PC-3 (cell line): Measurements from ENCODE around the gene ADRM1. TPM values are rescaled to one million over a fixed set of nuclear protein-coding genes. Genes with fewer than 3 reads are reported as not detected.

Source experiments
- ATAC-seq: fragments of 200-7000 bp; cut with Tn5 transposase; 2 replicates; pipeline ENCODE4 v1.9.1; 2020; ENCODE audit warnings: mild to moderate bottlenecking, moderate library complexity
- BruUV-seq: library from RNA; stranded (reverse); fragments of 400-500 nt; replicated peaks from 2 replicates; lab custom pipeline; 2021; lab: Mats Ljungman, UMichigan
- CTCF ChIA-PET: fragments of 300-600 bp; sonication (Branson Sonifier 250); formaldehyde crosslinking; loops from one replicate; lab custom pipeline; 2022; ENCODE audit warnings: antibody characterized with exemption; lab: Charles Lee
- POLR2A ChIA-PET: fragments of 300-600 bp; sonication (Branson Sonifier 250); formaldehyde crosslinking; loops from one replicate; lab custom pipeline; 2022; ENCODE audit warnings: antibody characterized with exemption; ENCODE audit not compliant: unreplicated experiment; lab: Charles Lee
- DNase-seq: peaks from one replicate; pipeline ENCODE4 v3.0.0-alpha.2; 2015
- H2AFZ ChIP-seq: fragments of 300-600 bp; sonication (generic); 2 replicates; pipeline ENCODE4 v1.6.0; 2016; ENCODE audit warnings: antibody characterized with exemption, low read length
- H3F3A ChIP-seq: fragments of 300-600 bp; sonication (generic); one replicate; pipeline ENCODE4 v1.6.0; 2017; ENCODE audit warnings: antibody characterized with exemption, low read length, control low read depth, mild to moderate bottlenecking; ENCODE audit not compliant: unreplicated experiment
- H3K27ac ChIP-seq: fragments of 300-600 bp; sonication (generic); 2 replicates; pipeline ENCODE4 v1.5.1; 2016; ENCODE audit warnings: mild to moderate bottlenecking, low read length
- H3K27me3 ChIP-seq: fragments of 300-600 bp; sonication (generic); 2 replicates; pipeline ENCODE4 v1.6.1; 2016; ENCODE audit warnings: low read length, mixed read lengths
- H3K36me3 ChIP-seq: fragments of 300-600 bp; sonication (generic); 2 replicates; pipeline ENCODE4 v1.6.1; 2016; ENCODE audit warnings: low read depth, mixed run types, low read length, mixed read lengths
- H3K4me1 ChIP-seq: fragments of 300-600 bp; sonication (generic); 2 replicates; pipeline ENCODE4 v1.5.1; 2016; ENCODE audit warnings: low read length; ENCODE audit not compliant: insufficient read depth
- H3K4me2 ChIP-seq: fragments of 300-600 bp; sonication (generic); 2 replicates; pipeline ENCODE4 v1.6.0; 2016; ENCODE audit warnings: low read length
- H3K4me3 ChIP-seq: fragments of 300-600 bp; sonication (generic); 2 replicates; pipeline ENCODE4 v1.5.1; 2016; ENCODE audit warnings: mild to moderate bottlenecking, low read length, mixed read lengths
- H3K79me2 ChIP-seq: fragments of 300-600 bp; sonication (generic); 2 replicates; pipeline ENCODE4 v1.6.1; 2017; ENCODE audit warnings: low read length, mixed read lengths
- H3K9ac ChIP-seq: fragments of 300-600 bp; sonication (generic); 2 replicates; pipeline ENCODE4 v1.6.0; 2016; ENCODE audit warnings: mild to moderate bottlenecking, low read length
- H3K9me2 ChIP-seq: fragments of 300-600 bp; sonication (generic); replicated peaks from 2 replicates; pipeline ENCODE4 v1.6.1; 2016; ENCODE audit warnings: mixed run types, low read length, mixed read lengths
- H3K9me3 ChIP-seq: fragments of 300-600 bp; sonication (generic); 2 replicates; pipeline ENCODE4 v1.6.1; 2016; ENCODE audit warnings: low read length, mixed read lengths
- H4K20me1 ChIP-seq: fragments of 300-600 bp; sonication (generic); 2 replicates; pipeline ENCODE4 v1.6.1; 2016; ENCODE audit warnings: low read length, mixed read lengths
- EZH2 ChIP-seq: fragments of 300-600 bp; sonication (generic); IDR thresholded peaks from one replicate; pipeline ENCODE4 v1.6.1; 2017; ENCODE audit warnings: antibody characterized with exemption, mild to moderate bottlenecking, low read length; ENCODE audit not compliant: unreplicated experiment
- EZH2phosphoT487 ChIP-seq: fragments of 300-600 bp; sonication (generic); IDR thresholded peaks from 2 replicates; pipeline ENCODE4 v1.6.1; 2018; ENCODE audit warnings: mild to moderate bottlenecking, antibody characterized with exemption, low read length, borderline replicate concordance
- intact Hi-C: fragments of 100-400 bp; cut with micrococcal nuclease; formaldehyde crosslinking; loops from 2 replicates; pipeline ENCODE4 v1.9.0; 2023
- total RNA-seq: library from RNA; depleted of rRNA; stranded (reverse); fragments of >200 nt; gene quantifications from 2 replicates; pipeline ENCODE4 v1.2.3, GENCODE V29; 2014
- TF ChIP-seq, protein P1 (sequence below): fragments of 300-600 bp; sonication (generic); conservative IDR thresholded peaks from 2 replicates; pipeline ENCODE4 v1.5.1; 2017; ENCODE audit warnings: antibody characterized with exemption, low read depth, mild to moderate bottlenecking, low read length

The ADRM1 gene
- total RNA-seq, 1 experiment from 2014 or later: 374 TPM

DNA sequence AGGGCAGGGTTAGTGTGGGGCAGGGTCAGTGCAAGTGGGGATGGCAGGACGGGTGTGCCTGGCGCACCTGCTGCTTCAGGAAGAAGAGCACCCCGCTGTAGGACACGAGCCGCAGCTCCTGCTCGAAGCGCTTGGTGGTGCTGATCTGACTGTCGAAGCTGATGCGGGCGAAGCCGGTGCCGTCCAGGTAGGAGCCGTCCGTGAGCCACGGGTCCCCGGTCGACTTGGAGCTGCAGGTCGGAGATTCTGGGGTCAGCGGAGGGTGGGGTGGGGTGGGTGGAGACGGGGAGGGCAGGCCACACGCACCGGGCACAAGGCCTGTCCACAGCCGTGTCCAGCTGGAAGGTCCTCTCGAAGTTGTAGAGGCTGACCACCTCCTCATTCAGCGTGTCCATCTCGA, 10.2 kb downstream of the ADRM1 start:
- H4K20me1 ChIP-seq: peaks cover 7% of the 10 kb centered on the region
- intact Hi-C loops: no loop called here
- no peaks in the 10 kb centered on the region for H3K9me3 ChIP-seq
- no TSS peak for BruUV-seq
- H3K36me3 ChIP-seq: peaks cover 66% of the 10 kb centered on the region
- ChIA-PET POLR2A (no interaction called here), CTCF (no interaction called here)
- TF ChIP-seq EZH2: no peak
- TF ChIP-seq, protein P1, sequence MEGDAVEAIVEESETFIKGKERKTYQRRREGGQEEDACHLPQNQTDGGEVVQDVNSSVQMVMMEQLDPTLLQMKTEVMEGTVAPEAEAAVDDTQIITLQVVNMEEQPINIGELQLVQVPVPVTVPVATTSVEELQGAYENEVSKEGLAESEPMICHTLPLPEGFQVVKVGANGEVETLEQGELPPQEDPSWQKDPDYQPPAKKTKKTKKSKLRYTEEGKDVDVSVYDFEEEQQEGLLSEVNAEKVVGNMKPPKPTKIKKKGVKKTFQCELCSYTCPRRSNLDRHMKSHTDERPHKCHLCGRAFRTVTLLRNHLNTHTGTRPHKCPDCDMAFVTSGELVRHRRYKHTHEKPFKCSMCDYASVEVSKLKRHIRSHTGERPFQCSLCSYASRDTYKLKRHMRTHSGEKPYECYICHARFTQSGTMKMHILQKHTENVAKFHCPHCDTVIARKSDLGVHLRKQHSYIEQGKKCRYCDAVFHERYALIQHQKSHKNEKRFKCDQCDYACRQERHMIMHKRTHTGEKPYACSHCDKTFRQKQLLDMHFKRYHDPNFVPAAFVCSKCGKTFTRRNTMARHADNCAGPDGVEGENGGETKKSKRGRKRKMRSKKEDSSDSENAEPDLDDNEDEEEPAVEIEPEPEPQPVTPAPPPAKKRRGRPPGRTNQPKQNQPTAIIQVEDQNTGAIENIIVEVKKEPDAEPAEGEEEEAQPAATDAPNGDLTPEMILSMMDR: no peak
- no peak for TF ChIP-seq EZH2phosphoT487
- H3F3A ChIP-seq: peaks cover 8% of the 10 kb centered on the region
- H3K9me2 ChIP-seq: no peaks in the 10 kb centered on the region
- no peak for DNase-seq
- no peak overlapping the region for H3K27ac ChIP-seq
- no peaks in the 10 kb centered on the region for H3K4me1 ChIP-seq
- no peak overlapping the region for H3K9ac ChIP-seq
- ATAC-seq: no peak
- H3K27me3 ChIP-seq: no peaks in the 10 kb centered on the region
- no peak overlapping the region for H3K4me2 ChIP-seq
- no peak overlapping the region for H2AFZ ChIP-seq
- no peaks in the 10 kb centered on the region for H3K79me2 ChIP-seq
- H3K4me3 ChIP-seq: no peak overlapping the region

DNA sequence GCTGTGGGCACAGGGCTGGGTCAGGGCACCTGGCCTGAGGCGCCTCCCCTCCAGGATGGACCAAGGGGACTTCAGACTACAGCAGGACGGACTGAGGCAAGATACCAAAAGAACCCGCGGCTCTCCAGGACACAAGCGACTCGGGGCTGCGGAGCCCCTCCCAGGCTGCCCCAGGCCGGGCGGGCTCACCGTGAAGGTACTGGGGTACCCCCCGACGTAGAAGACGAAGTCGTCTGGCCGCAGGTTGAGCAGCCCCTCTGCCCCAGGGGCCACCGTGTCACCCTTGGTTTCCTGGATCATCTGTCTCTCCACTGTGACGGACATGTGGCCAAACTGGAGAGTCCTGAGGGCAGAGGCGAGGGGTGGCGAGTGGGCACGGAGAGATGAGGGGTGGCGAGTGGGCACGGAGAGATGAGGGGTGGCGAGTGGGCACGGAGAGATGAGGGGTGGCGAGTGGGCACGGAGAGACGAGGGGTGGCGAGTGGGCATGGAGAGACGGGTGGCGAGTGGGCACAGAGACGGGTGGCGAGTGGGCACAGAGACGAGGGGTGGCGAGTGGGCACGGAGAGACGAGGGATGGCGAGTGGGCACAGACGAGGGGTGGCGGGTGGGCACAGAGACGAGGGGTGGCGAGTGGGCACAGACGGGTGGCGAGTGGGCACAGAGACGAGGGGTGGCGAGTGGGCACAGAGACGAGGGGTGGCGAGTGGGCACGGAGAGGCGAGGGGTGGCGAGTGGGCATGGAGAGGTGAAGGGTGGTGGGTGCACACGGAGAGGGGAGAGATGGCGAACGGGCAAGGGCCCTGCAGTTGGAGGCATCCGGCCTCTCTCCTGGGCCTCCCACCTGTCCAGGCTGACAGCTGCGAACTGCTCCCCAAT, 10.9 kb downstream of the ADRM1 start:
- Histone ChIP-seq H3K9me2 (no peaks in the 10 kb centered on the region), H3K36me3 (peaks cover 61% of the 10 kb centered on the region), H3K27me3 (no peaks in the 10 kb centered on the region), H3K79me2 (no peaks in the 10 kb centered on the region), H3K9ac (no peak overlapping the region), H3K9me3 (no peaks in the 10 kb centered on the region), H2AFZ (no peak overlapping the region), H3K27ac (no peak overlapping the region), H3K4me1 (no peaks in the 10 kb centered on the region), H3K4me3 (no peak overlapping the region), H3F3A (peaks cover 6% of the 10 kb centered on the region), H4K20me1 (0 out of 2 replicates have a peak, but pooled peaks cover 4% of the 10 kb centered on the region), H3K4me2 (no peak overlapping the region)
- ChIA-PET POLR2A (no interaction called here), CTCF (no interaction called here)
- ATAC-seq (no peak), DNase-seq (no peak)
- intact Hi-C loops: no loop called here
- BruUV-seq: no TSS peak
- TF ChIP-seq, protein P1: no peak
- TF ChIP-seq EZH2 (no peak), EZH2phosphoT487 (no peak)

DNA sequence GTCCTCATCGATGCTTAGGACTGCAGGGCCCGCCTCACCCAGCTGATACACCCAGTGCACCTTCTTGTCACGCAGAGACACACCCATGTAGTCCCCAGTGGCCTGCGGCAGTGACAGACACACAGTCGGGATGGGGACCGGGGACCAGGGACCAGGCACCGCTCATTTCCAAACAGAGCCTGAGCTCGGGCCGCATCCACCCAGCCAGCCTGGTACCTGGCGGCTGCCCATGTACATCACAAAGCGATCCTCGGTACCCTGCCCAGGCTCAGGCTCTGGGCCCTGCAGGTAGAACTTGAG, 11.5 kb downstream of the ADRM1 start:
- Histone ChIP-seq H3K4me3 (no peak overlapping the region), H3K79me2 (no peaks in the 10 kb centered on the region), H3K9ac (no peak overlapping the region), H2AFZ (no peak overlapping the region), H3K9me3 (no peaks in the 10 kb centered on the region), H3K9me2 (no peaks in the 10 kb centered on the region), H3K27ac (no peak overlapping the region), H3F3A (no peaks in the 10 kb centered on the region), H3K27me3 (no peaks in the 10 kb centered on the region), H3K36me3 (peaks cover 62% of the 10 kb centered on the region), H3K4me2 (no peak overlapping the region), H3K4me1 (no peaks in the 10 kb centered on the region), H4K20me1 (peaks cover 4% of the 10 kb centered on the region; the same call in 1 of the 2 replicates)
- ChIA-PET CTCF (no interaction called here), POLR2A (no interaction called here)
- intact Hi-C loops: no loop called here
- DNase-seq: no peak
- TF ChIP-seq EZH2phosphoT487: no peak
- TF ChIP-seq, protein P1: no peak
- no peak for TF ChIP-seq EZH2
- no TSS peak for BruUV-seq
- ATAC-seq: no peak
